CD4-positive, alpha-beta memory T cell (primary cell): Measurements from ENCODE around the gene KBTBD3. TPM values are rescaled to one million over a fixed set of nuclear protein-coding genes. Genes with fewer than 3 reads are reported as not detected.

ENCODE experiments used
- CTCF ChIA-PET: fragments of 350-600 bp; sonication (Branson Sonifier 250); formaldehyde crosslinking; loops from one replicate; lab custom pipeline; 2021; ENCODE audit warnings: inconsistent platforms; ENCODE audit not compliant: partially characterized antibody; lab: Charles Lee
- POLR2A ChIA-PET: fragments of 350-600 bp; sonication (Branson Sonifier 250); formaldehyde crosslinking; loops from one replicate; lab custom pipeline; 2021; ENCODE audit not compliant: partially characterized antibody; lab: Charles Lee
- DNase-seq, 5 donors: peaks; one replicate each; pipeline versions ENCODE4 v3.0.0 to v3.0.0-alpha.2; 2020 to 2022; ENCODE audit warnings: mixed read lengths in 1 of 5
- H3K27ac ChIP-seq: one replicate; pipeline ENCODE4 v1.7.0; 2013; ENCODE audit warnings: low read depth, low read length
- H3K27me3 ChIP-seq: 2 replicates; pipeline ENCODE4 v1.7.0; 2013; ENCODE audit warnings: mild to moderate bottlenecking, low read length, moderate library complexity; ENCODE audit not compliant: insufficient read depth
- H3K36me3 ChIP-seq: 2 replicates; pipeline ENCODE4 v1.7.0; 2013; ENCODE audit warnings: mild to moderate bottlenecking, low read length, moderate library complexity; ENCODE audit not compliant: insufficient read depth
- H3K4me1 ChIP-seq: 2 replicates; pipeline ENCODE4 v1.7.0; 2013; ENCODE audit warnings: mild to moderate bottlenecking, low read length, moderate library complexity; ENCODE audit not compliant: insufficient read depth
- H3K4me3 ChIP-seq, 2 donors: one replicate each; pipeline ENCODE4 v1.7.0; 2013; ENCODE audit warnings: low read length in 2 of 2, mild to moderate bottlenecking in 1 of 2
- H3K9me3 ChIP-seq, 2 donors: one replicate each; pipeline ENCODE4 v1.7.0; 2013; ENCODE audit warnings: low read length in 2 of 2, control low read depth in 1 of 2; ENCODE audit not compliant: control insufficient read depth in 1 of 2
- H3K27ac Mint-ChIP-seq, 7 donors: one replicate each; pipeline ENCODE4 v1.8.0; 2020 to 2021; ENCODE audit warnings: mixed read lengths in 7 of 7, mild to moderate bottlenecking in 6 of 7, inconsistent platforms in 3 of 7, moderate library complexity in 3 of 7
- H3K27me3 Mint-ChIP-seq, 2 donors: one replicate each; pipeline ENCODE4 v1.8.0; 2020 to 2021; ENCODE audit warnings: mixed read lengths in 2 of 2
- H3K36me3 Mint-ChIP-seq, 2 donors: one replicate each; pipeline ENCODE4 v1.8.0; 2020 to 2021; ENCODE audit warnings: mixed read lengths in 2 of 2, inconsistent platforms in 1 of 2, mild to moderate bottlenecking in 1 of 2
- H3K4me1 Mint-ChIP-seq, 4 donors: one replicate each; pipeline ENCODE4 v1.8.0; 2020 to 2021; ENCODE audit warnings: mixed read lengths in 4 of 4, mild to moderate bottlenecking in 1 of 4
- H3K4me3 Mint-ChIP-seq, 8 donors: one replicate each; pipeline ENCODE4 v1.8.0; 2020 to 2021; ENCODE audit warnings: mixed read lengths in 8 of 8, mild to moderate bottlenecking in 7 of 8, moderate library complexity in 6 of 8, inconsistent platforms in 3 of 8
- H3K9me3 Mint-ChIP-seq, 8 donors: one replicate each; pipeline ENCODE4 v1.8.0; 2020 to 2021; ENCODE audit warnings: mixed read lengths in 8 of 8, mild to moderate bottlenecking in 5 of 8, inconsistent platforms in 3 of 8, moderate library complexity in 1 of 8
- intact Hi-C: fragments of 100-400 bp; cut with micrococcal nuclease; formaldehyde crosslinking; loops from one replicate; pipeline ENCODE4 v1.15.1; 2023
- polyA plus RNA-seq, 2 donors: library from polyadenylated mRNA; unstranded; fragments of 300-500 nt; fragmentation: Illumina TruSeq; gene quantifications; one replicate each; pipeline ENCODE4 v1.2.3, GENCODE V29; 2021
- total RNA-seq, 2 experiments: library from RNA; stranded (reverse); gene quantifications; one replicate each; pipeline ENCODE4 v1.2.3, GENCODE V29; 2021

Gene KBTBD3
- total and polyA plus RNA-seq, 4 experiments from 2014 or later, result 10.0 to 18.6 (median 12.2) TPM

DNA sequence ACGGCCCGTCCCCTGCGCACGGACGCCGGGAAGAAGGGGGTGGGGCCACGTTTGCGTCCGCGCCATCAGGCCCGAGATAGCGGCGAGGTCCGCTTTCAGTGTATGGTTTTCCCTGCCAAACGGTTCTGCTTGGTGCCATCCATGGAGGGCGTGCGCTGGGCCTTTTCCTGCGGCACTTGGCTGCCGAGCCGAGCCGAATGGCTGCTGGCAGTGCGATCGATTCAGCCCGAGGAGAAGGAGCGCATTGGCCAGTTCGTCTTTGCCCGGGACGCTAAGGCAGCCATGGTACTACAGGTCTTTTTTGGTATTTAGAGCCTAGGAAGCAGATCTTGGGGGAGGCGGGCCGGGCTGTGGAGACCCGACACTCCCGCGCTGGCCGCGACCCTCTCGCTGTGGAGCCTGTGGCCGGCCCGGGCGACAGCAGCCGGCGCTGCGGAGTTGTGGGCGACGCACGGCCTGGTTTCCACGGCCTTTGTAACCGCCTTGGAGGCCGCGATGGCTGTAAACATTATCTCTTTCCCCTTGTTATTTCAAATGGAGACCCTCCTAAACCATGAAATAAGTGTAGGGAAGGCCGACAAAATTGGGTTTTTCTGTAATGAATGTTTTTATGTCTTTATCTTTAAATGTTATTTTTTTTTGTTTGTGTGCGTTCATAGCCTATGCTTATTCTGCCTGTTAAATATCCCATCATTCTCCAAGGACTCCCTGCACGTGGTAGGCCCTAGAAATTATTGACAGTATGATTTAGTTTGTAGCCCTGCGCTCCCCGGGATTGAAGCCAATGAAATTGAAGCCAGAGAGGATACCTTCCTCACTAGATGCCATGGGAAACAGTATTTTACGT lies 685 bp upstream of the KBTBD3 start, which contains the start of gene AASDHPPT:
Gene AASDHPPT, plus strand, starts transcription at position 54 of the 847 bp plus-strand sequence. Its CDS starts 49 bp downstream, at position 103.
- CTCF ChIA-PET, result interaction anchor here (0.8 to 3.2 kb wide), 4 partner anchors 9 to 54 kb away, joined by 3 to 22 read pairs (median 4); no protein-coding TSS in a partner anchor
- Mint-ChIP-seq H3K36me3 (peaks cover 22 to 46% of the 10 kb centered on the region in 2 donors), H3K4me1 (peaks cover 48 to 87% (median 63%) of the 10 kb centered on the region in 4 donors), H3K4me3 (peak within 1 kb of the TSS; percentile 94 to 99 (median 98)), H3K9me3 (no peaks in the 10 kb centered on the region), H3K27ac (peak within 1 kb of the TSS; percentile 97 to 100 (median 99)), H3K27me3 (no peaks in the 10 kb centered on the region)
- POLR2A ChIA-PET, result interaction anchor here (0.9 to 1.6 kb wide), 6 partner anchors 8 to 1380 kb away, joined by 3 to 14 read pairs (median 7); partner anchors contain the start of genes CWF19L2 and MSANTD4
- Histone ChIP-seq H3K27me3 (no peaks in the 10 kb centered on the region), H3K36me3 (peaks cover 5% of the 10 kb centered on the region), H3K4me1 (peaks cover 62% of the 10 kb centered on the region), H3K27ac (peak within 1 kb of the TSS; percentile 93), H3K9me3 (no peaks in the 10 kb centered on the region), H3K4me3 (peak within 1 kb of the TSS; percentile 74 to 91)
- intact Hi-C loops, result loop anchor here (1.0 to 10.0 kb wide), 4 partner anchors 56 to 1379 kb away; partner anchors contain the start of genes CASP1, CWF19L2 and MSANTD4
- DNase-seq, result no peak

DNA sequence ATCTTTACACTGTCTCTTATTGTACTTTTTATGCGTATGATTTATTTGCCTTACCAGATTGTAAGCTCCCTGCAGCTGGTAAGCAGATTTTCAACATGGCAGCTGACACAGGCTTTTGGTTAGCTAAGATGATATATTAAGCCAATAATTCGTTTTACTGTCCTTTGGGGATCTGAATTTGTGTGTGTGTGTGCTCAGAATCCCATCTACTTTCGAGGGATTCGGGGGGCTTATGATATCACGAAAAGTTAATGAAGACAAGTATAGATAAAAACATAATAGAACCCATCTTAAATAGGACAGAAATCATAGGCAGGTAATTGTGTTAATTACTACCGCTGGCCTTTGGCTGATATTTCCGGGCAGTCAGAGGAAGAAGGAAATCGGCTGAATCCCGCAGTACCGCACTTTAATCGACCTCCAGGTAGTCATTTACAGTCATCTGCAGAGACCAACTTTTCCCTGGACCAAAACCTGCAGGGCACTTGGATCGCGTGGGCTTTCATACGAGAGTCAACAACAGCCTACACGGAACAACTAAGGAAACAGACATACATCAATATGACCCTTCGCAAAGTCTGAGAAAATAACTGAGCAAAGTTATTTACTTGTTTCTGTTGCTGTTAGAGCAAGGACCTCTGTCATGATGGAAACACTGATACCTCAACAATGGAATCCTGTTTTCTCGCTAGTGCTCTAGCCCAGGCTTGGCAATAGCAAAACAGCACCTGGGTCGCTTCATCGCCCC lies 802 bp downstream of the KBTBD3 start:
- Histone ChIP-seq H3K27ac (peak overlapping the region; percentile 93), H3K27me3 (no peaks in the 10 kb centered on the region), H3K4me1 (peaks cover 50% of the 10 kb centered on the region), H3K4me3 (peak overlapping the region; percentile 66 to 91), H3K36me3 (peaks cover 5% of the 10 kb centered on the region), H3K9me3 (no peaks in the 10 kb centered on the region)
- peaks cover 45 to 75% (median 53%) of the 10 kb centered on the region in 4 donors for H3K4me1 Mint-ChIP-seq
- no peak for DNase-seq
- POLR2A ChIA-PET, result interaction anchor here (1.3 to 1.6 kb wide), 4 partner anchors 10 to 1381 kb away, joined by 5 to 14 read pairs (median 10); partner anchors contain the start of genes CWF19L2 and MSANTD4
- no peaks in the 10 kb centered on the region for H3K27me3 Mint-ChIP-seq
- H3K4me3 Mint-ChIP-seq, result peak overlapping the region; percentile 94 to 99 (median 98)
- H3K9me3 Mint-ChIP-seq, result no peaks in the 10 kb centered on the region
- H3K36me3 Mint-ChIP-seq, result peaks cover 20 to 38% of the 10 kb centered on the region in 2 donors
- H3K27ac Mint-ChIP-seq, result peak overlapping the region; percentile 97 to 100 (median 99)
- intact Hi-C loops, result loop anchor here (2.0 to 10.0 kb wide), 3 partner anchors 1042 to 1380 kb away; partner anchors contain the start of genes CASP1 and CWF19L2
- CTCF ChIA-PET, result interaction anchor here (1.0 to 3.2 kb wide), 6 partner anchors 9 to 80 kb away, joined by 3 to 22 read pairs (median 5); no protein-coding TSS in a partner anchor

DNA sequence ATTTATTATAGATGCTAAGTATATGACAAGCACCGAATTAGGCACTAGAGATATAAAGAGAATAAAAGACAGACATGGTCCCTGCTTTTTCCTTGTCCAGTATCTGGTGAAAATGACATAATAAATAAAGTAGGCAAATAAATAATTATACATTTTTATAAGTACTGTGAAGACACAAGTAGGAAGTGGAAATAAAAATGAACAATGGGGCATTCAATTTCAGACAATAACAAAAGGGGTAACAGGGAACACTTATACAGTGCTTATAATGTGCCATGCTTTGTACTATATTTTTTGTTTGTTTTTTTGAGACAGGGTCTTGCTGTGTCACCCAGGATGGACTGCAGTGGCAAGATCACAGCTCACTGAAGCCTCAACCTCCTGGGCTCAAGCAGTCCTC lies 4.3 kb downstream of the KBTBD3 start:
- ChIA-PET CTCF (no interaction called here), POLR2A (no interaction called here)
- peaks cover 25 to 43% (median 35%) of the 10 kb centered on the region in 4 donors for H3K4me1 Mint-ChIP-seq
- H3K4me1 ChIP-seq, result peaks cover 17% of the 10 kb centered on the region
- H3K27ac Mint-ChIP-seq, result no peak overlapping the region
- DNase-seq, result no peak
- no peaks in the 10 kb centered on the region for H3K9me3 Mint-ChIP-seq
- peaks cover 14 to 19% of the 10 kb centered on the region in 2 donors for H3K36me3 Mint-ChIP-seq
- intact Hi-C loops, result loop anchor here (10.0 kb wide), 1 partner anchor 1038 kb away; the partner anchor contains the start of gene CASP1
- no peak overlapping the region for H3K4me3 ChIP-seq
- no peak overlapping the region for H3K4me3 Mint-ChIP-seq
- H3K27me3 ChIP-seq, result no peaks in the 10 kb centered on the region
- no peaks in the 10 kb centered on the region for H3K27me3 Mint-ChIP-seq
- no peaks in the 10 kb centered on the region for H3K36me3 ChIP-seq
- no peaks in the 10 kb centered on the region for H3K9me3 ChIP-seq
- no peak overlapping the region for H3K27ac ChIP-seq

DNA sequence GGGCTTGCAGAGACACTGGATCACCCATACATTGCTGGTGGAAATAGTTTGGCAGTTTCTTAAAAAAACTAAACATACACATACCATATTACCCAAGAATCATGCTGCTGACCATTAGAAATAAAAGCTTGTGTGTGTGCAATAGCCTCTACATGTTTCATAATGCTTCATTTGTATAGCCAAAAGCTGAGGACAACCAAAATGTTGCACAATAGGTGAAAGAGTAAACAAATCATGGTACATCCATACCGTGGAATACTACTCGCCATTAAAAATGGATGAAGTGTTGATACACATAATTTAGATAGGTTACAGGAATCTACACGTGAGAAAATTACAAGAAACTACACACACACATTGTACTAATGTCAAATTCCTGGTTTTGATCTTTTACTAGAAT lies 6.5 kb downstream of the KBTBD3 start:
- ChIA-PET CTCF (no interaction called here), POLR2A (no interaction called here)
- no peak overlapping the region for H3K27ac ChIP-seq
- H3K27me3 Mint-ChIP-seq, result no peaks in the 10 kb centered on the region
- no peaks in the 10 kb centered on the region for H3K9me3 ChIP-seq
- peaks cover 17 to 33% (median 21%) of the 10 kb centered on the region in 4 donors for H3K4me1 Mint-ChIP-seq
- H3K4me1 ChIP-seq, result peaks cover 6% of the 10 kb centered on the region
- no peak overlapping the region for H3K4me3 ChIP-seq
- H3K4me3 Mint-ChIP-seq, result no peak overlapping the region
- H3K36me3 Mint-ChIP-seq, result peaks cover 9 to 31% of the 10 kb centered on the region in 2 donors
- H3K27me3 ChIP-seq, result no peaks in the 10 kb centered on the region
- H3K9me3 Mint-ChIP-seq, result no peaks in the 10 kb centered on the region
- no peak overlapping the region for H3K27ac Mint-ChIP-seq
- intact Hi-C loops, result loop anchor here (10.0 kb wide), 1 partner anchor 1036 kb away; the partner anchor contains the start of gene CASP1
- H3K36me3 ChIP-seq, result no peaks in the 10 kb centered on the region
- no peak for DNase-seq

DNA sequence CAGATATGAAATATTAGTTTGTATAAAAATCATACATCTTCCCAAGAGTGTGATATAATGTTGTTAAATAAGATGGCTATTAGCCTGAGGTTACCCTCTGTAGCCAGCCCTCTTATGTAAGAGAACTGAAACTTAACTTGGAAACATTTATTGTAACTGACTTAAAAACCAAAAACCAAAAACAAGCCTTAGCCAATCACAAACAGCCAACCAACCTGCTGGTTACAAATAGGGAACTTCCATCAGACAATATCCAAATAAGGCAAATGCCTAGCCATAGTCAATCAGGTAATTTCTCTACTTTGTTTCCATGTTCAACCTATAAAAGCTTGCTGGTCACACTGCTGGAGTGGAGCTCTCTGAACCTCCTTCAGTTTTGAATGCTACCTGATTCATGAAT lies 14.1 kb downstream of the KBTBD3 start:
- no peak overlapping the region for H3K27ac Mint-ChIP-seq
- Histone ChIP-seq H3K27me3 (no peaks in the 10 kb centered on the region), H3K9me3 (no peaks in the 10 kb centered on the region), H3K4me3 (no peak overlapping the region), H3K27ac (no peak overlapping the region), H3K4me1 (no peaks in the 10 kb centered on the region), H3K36me3 (no peaks in the 10 kb centered on the region)
- H3K4me1 Mint-ChIP-seq, result peaks cover 0 to 19% (median 10%) of the 10 kb centered on the region in 4 donors
- no peaks in the 10 kb centered on the region for H3K27me3 Mint-ChIP-seq
- ChIA-PET CTCF (no interaction called here), POLR2A (no interaction called here)
- intact Hi-C loops, result no loop called here
- H3K9me3 Mint-ChIP-seq, result no peaks in the 10 kb centered on the region
- H3K36me3 Mint-ChIP-seq, result peaks cover 11 to 47% of the 10 kb centered on the region in 2 donors
- H3K4me3 Mint-ChIP-seq, result no peak overlapping the region
- no peak for DNase-seq

DNA sequence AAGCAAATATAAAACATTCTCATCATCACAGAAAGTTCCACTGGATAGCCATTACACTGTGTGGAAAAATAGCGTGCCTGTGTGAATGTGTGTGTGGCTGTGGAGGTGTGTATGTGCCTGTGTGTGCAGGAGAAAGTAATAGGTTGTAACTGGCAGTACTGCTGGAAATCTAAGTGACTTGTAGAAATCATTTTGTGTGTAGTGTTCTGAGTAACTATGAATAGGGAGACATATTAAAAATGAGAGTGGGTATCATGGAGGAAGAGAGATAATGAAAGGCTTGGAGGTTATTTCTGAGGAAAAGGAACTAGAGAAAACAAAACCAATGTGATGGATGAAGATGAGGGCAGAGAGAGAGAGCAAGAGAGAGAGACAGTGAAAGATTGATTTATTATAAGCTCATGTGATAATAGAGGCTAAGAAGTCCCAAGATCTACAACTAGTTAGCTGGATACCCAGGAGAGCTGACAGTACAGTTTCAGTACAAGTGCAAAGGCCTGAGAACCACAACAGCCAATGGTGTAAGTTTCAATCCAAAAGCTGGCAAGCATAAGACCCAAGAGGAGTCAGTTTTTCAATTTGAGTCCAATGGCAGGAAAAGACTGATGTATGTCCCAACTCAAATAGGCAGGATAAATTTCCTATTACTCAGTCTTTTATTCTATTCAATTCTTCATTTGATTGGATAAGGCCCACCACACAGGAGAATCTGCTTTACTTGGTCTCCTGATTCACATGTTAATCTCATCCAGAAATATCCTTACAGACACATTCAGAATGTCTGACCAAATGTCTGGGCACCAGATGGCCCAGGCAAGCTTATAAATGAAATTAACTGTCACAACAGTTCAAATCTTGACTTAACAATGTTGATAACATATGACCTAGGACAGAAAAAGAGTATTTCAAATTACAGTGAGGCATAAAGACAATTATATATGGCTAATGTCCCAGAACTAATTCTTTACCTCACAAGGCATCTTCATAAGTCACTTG lies 14.9 kb downstream of the KBTBD3 start:
- no peaks in the 10 kb centered on the region for H3K36me3 ChIP-seq
- DNase-seq, result no peak
- Mint-ChIP-seq H3K4me1 (peaks cover 0 to 19% (median 8%) of the 10 kb centered on the region in 4 donors), H3K9me3 (no peaks in the 10 kb centered on the region), H3K27ac (peak overlapping the region in 1 of 7 donors; percentile 51), H3K27me3 (no peaks in the 10 kb centered on the region), H3K4me3 (no peak overlapping the region), H3K36me3 (peaks cover 16 to 46% of the 10 kb centered on the region in 2 donors)
- ChIA-PET CTCF (no interaction called here), POLR2A (no interaction called here)
- intact Hi-C loops, result no loop called here
- no peaks in the 10 kb centered on the region for H3K27me3 ChIP-seq
- no peaks in the 10 kb centered on the region for H3K9me3 ChIP-seq
- H3K27ac ChIP-seq, result no peak overlapping the region
- no peaks in the 10 kb centered on the region for H3K4me1 ChIP-seq
- no peak overlapping the region for H3K4me3 ChIP-seq
